ENCODE measurements around the gene FTSJ1.

The FTSJ1 gene

DNA sequence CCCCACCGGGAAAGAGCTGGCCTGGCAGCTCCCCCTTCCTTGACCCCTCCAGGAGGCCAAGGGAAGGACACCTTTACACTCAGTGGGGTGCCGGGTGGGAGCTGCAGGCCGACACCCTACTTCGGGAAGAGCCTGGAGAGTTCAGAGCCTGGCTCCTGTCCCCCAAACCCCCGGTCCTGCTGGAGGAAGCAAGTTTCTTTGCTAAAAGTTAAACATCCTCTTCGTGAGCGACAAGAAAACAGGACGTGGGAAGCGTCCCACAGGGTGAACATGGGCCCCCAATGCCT is 2.4 kb upstream of the FTSJ1 start:
- TF ChIP-seq EZH2phosphoT487 (IDR thresholded peaks at IDR 0.05; ENCODE audit: borderline replicate concordance): no peak
- TF ChIP-seq, protein P1, sequence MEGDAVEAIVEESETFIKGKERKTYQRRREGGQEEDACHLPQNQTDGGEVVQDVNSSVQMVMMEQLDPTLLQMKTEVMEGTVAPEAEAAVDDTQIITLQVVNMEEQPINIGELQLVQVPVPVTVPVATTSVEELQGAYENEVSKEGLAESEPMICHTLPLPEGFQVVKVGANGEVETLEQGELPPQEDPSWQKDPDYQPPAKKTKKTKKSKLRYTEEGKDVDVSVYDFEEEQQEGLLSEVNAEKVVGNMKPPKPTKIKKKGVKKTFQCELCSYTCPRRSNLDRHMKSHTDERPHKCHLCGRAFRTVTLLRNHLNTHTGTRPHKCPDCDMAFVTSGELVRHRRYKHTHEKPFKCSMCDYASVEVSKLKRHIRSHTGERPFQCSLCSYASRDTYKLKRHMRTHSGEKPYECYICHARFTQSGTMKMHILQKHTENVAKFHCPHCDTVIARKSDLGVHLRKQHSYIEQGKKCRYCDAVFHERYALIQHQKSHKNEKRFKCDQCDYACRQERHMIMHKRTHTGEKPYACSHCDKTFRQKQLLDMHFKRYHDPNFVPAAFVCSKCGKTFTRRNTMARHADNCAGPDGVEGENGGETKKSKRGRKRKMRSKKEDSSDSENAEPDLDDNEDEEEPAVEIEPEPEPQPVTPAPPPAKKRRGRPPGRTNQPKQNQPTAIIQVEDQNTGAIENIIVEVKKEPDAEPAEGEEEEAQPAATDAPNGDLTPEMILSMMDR (conservative IDR thresholded peaks at IDR 0.05; ENCODE audit: low read length): no peak
- Histone ChIP-seq H3K4me1 (ENCODE audit: insufficient read depth, low read length, poor library complexity, severe bottlenecking) (peaks cover 16% of the 10 kb centered on the region), H3K9me3 (ENCODE audit: insufficient read depth, low read depth, low read length) (no peaks in the 10 kb centered on the region), H3K4me3 (ENCODE audit: low read length, poor library complexity, severe bottlenecking) (no peak overlapping the region), H3K9ac (ENCODE audit: low read depth, low read length, poor library complexity, severe bottlenecking) (no peak overlapping the region), H3F3A (ENCODE audit: low read depth) (no peaks in the 10 kb centered on the region), H4K20me1 (ENCODE audit: insufficient read depth, low read length, poor library complexity, severe bottlenecking) (no peaks in the 10 kb centered on the region), H2AFZ (ENCODE audit: low read length) (no peak overlapping the region), H3K36me3 (ENCODE audit: insufficient read depth, low read length) (no peaks in the 10 kb centered on the region), H3K79me2 (ENCODE audit: insufficient read depth, low read length) (peaks cover 34% of the 10 kb centered on the region), H3K27me3 (ENCODE audit: insufficient read depth, low read length, poor library complexity, severe bottlenecking) (no peaks in the 10 kb centered on the region), H3K4me2 (ENCODE audit: low read depth, low read length, poor library complexity, severe bottlenecking) (no peak overlapping the region), H3K9me2 (replicated peaks; ENCODE audit: low read depth, low read length) (no peaks in the 10 kb centered on the region)

DNA sequence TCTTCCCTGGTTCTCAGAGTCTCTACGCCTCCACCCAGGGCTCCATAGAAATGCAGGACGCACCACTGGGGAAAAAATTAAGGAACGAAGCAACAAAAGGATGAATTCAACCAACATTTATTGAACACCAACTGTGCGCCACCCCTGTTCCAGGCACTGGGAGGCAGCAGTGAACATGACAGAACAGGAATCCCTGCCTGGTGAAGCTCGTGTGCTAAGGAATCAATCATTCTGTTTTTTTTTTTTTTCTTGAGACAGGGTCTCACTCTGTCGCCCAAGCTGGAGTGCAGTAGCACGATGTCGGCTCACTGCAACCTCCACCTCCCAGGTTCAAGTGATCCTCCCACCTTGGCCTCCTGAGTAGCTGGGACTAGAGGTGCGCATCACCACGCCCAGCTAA is 1.9 kb upstream of the FTSJ1 start:
- peaks cover 16% of the 10 kb centered on the region for H3K4me1 ChIP-seq (ENCODE audit: insufficient read depth, low read length, poor library complexity, severe bottlenecking)
- H3K79me2 ChIP-seq (ENCODE audit: insufficient read depth, low read length): peaks cover 39% of the 10 kb centered on the region
- H3K9ac ChIP-seq (ENCODE audit: low read depth, low read length, poor library complexity, severe bottlenecking): no peak overlapping the region
- H2AFZ ChIP-seq (ENCODE audit: low read length): no peak overlapping the region
- no peaks in the 10 kb centered on the region for H3F3A ChIP-seq (ENCODE audit: low read depth)
- H3K9me2 ChIP-seq (replicated peaks; ENCODE audit: low read depth, low read length): no peaks in the 10 kb centered on the region
- H3K27me3 ChIP-seq (ENCODE audit: insufficient read depth, low read length, poor library complexity, severe bottlenecking): no peaks in the 10 kb centered on the region
- no peaks in the 10 kb centered on the region for H3K36me3 ChIP-seq (ENCODE audit: insufficient read depth, low read length)
- no peaks in the 10 kb centered on the region for H3K9me3 ChIP-seq (ENCODE audit: insufficient read depth, low read depth, low read length)
- no peak for TF ChIP-seq EZH2phosphoT487 (IDR thresholded peaks at IDR 0.05; ENCODE audit: borderline replicate concordance)
- TF ChIP-seq, protein P1 (conservative IDR thresholded peaks at IDR 0.05; ENCODE audit: low read length): peak; percentile 50
- H4K20me1 ChIP-seq (ENCODE audit: insufficient read depth, low read length, poor library complexity, severe bottlenecking): no peaks in the 10 kb centered on the region
- H3K4me2 ChIP-seq (ENCODE audit: low read depth, low read length, poor library complexity, severe bottlenecking): no peak overlapping the region
- no peak overlapping the region for H3K4me3 ChIP-seq (ENCODE audit: low read length, poor library complexity, severe bottlenecking)

DNA sequence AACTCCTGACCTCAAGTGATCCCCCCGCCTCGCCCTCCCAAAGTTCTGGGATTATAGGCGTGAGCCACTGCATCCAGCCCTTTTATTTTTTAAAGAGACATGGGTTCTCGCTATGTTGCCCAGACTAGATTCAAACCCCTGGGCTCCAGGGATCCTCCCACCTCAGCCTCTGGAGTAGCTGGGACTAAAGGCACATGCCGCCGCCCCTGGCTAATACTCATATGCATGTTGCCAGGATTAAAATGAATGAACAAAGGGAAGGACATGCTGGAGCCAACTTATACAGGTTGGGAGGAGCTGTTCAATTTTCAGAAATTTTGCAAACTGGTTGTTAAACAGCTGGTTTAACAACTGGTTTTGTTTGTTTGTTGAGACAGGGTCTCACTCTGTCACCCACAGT is 1.4 kb upstream of the FTSJ1 start:
- Histone ChIP-seq H3K4me2 (ENCODE audit: low read depth, low read length, poor library complexity, severe bottlenecking) (peak overlapping the region; percentile 72), H3K27me3 (ENCODE audit: insufficient read depth, low read length, poor library complexity, severe bottlenecking) (no peaks in the 10 kb centered on the region), H3K36me3 (ENCODE audit: insufficient read depth, low read length) (no peaks in the 10 kb centered on the region), H3K9ac (ENCODE audit: low read depth, low read length, poor library complexity, severe bottlenecking) (peak overlapping the region; percentile 88), H3K9me3 (ENCODE audit: insufficient read depth, low read depth, low read length) (no peaks in the 10 kb centered on the region), H3F3A (ENCODE audit: low read depth) (no peaks in the 10 kb centered on the region), H4K20me1 (ENCODE audit: insufficient read depth, low read length, poor library complexity, severe bottlenecking) (no peaks in the 10 kb centered on the region), H3K9me2 (replicated peaks; ENCODE audit: low read depth, low read length) (no peaks in the 10 kb centered on the region), H3K4me1 (ENCODE audit: insufficient read depth, low read length, poor library complexity, severe bottlenecking) (peaks cover 14% of the 10 kb centered on the region), H3K79me2 (ENCODE audit: insufficient read depth, low read length) (peaks cover 39% of the 10 kb centered on the region), H2AFZ (ENCODE audit: low read length) (no peak overlapping the region), H3K4me3 (ENCODE audit: low read length, poor library complexity, severe bottlenecking) (peak overlapping the region; percentile 84)
- TF ChIP-seq EZH2phosphoT487 (IDR thresholded peaks at IDR 0.05; ENCODE audit: borderline replicate concordance): no peak
- TF ChIP-seq, protein P1 (conservative IDR thresholded peaks at IDR 0.05; ENCODE audit: low read length): no peak
